Astrocyte (in vitro differentiated cells and primary cell): Measurements from ENCODE around the gene LGR4. TPM values are rescaled to one million over a fixed set of nuclear protein-coding genes. Genes with fewer than 3 reads are reported as not detected.

Experiments used
- DNase-seq: peaks from one replicate; pipeline ENCODE4 v3.0.0-alpha.2; 2010; ENCODE audit warnings: low read depth
- FAIRE-seq: peaks from 2 replicates; lab custom pipeline; 2011; peaks lifted over from hg19 to GRCh38; lab: Jason Lieb, UNC
- H2AFZ ChIP-seq: 2 replicates; pipeline ENCODE4 v1.6.0; 2012; ENCODE audit warnings: low read depth, low read length, inconsistent platforms
- H3K27ac ChIP-seq: 2 replicates; pipeline ENCODE4 v1.5.1; 2011; ENCODE audit warnings: low read depth, low read length, inconsistent platforms
- H3K27me3 ChIP-seq: 2 replicates; pipeline ENCODE4 v1.6.0; 2011; ENCODE audit warnings: low read length, inconsistent platforms; ENCODE audit not compliant: insufficient read depth
- H3K36me3 ChIP-seq: 2 replicates; pipeline ENCODE4 v1.5.1; 2011; ENCODE audit warnings: low read length, inconsistent platforms; ENCODE audit not compliant: insufficient read depth
- H3K4me1 ChIP-seq: 2 replicates; pipeline ENCODE4 v1.5.1; 2011; ENCODE audit warnings: low read length, inconsistent platforms; ENCODE audit not compliant: insufficient read depth
- H3K4me2 ChIP-seq: 2 replicates; pipeline ENCODE4 v1.6.0; 2012; ENCODE audit warnings: low read length, inconsistent platforms
- H3K4me3 ChIP-seq: 2 replicates; pipeline ENCODE4 v1.5.1; 2011; ENCODE audit warnings: low read depth, mild to moderate bottlenecking, low read length, inconsistent platforms; ENCODE audit not compliant: insufficient read depth
- H3K79me2 ChIP-seq: 2 replicates; pipeline ENCODE4 v1.6.0; 2012; ENCODE audit warnings: mild to moderate bottlenecking, low read length, inconsistent platforms; ENCODE audit not compliant: insufficient read depth
- H3K9ac ChIP-seq: 2 replicates; pipeline ENCODE4 v1.6.0; 2012; ENCODE audit warnings: mild to moderate bottlenecking, low read length, inconsistent platforms
- H3K9me3 ChIP-seq: 2 replicates; pipeline ENCODE4 v1.5.1; 2012; ENCODE audit warnings: low read depth, mild to moderate bottlenecking, low read length, inconsistent platforms; ENCODE audit not compliant: insufficient read depth
- H4K20me1 ChIP-seq: 2 replicates; pipeline ENCODE4 v1.6.0; 2012; ENCODE audit warnings: low read length, inconsistent platforms; ENCODE audit not compliant: insufficient read depth
- H3K27ac Mint-ChIP-seq: one replicate; pipeline ENCODE4 v1.8.0; 2021; ENCODE audit warnings: mild to moderate bottlenecking, mixed read lengths; ENCODE audit not compliant: unreplicated experiment
- H3K27me3 Mint-ChIP-seq: one replicate; pipeline ENCODE4 v1.8.0; 2021; ENCODE audit warnings: low read depth, mixed read lengths; ENCODE audit not compliant: unreplicated experiment
- H3K36me3 Mint-ChIP-seq: one replicate; pipeline ENCODE4 v1.8.0; 2021; ENCODE audit warnings: low read depth, mixed read lengths; ENCODE audit not compliant: unreplicated experiment
- H3K4me1 Mint-ChIP-seq: one replicate; pipeline ENCODE4 v1.8.0; 2021; ENCODE audit warnings: low read depth, mixed read lengths; ENCODE audit not compliant: unreplicated experiment
- H3K4me3 Mint-ChIP-seq: one replicate; pipeline ENCODE4 v1.8.0; 2021; ENCODE audit warnings: mild to moderate bottlenecking, moderate library complexity, mixed read lengths; ENCODE audit not compliant: unreplicated experiment
- H3K9me3 Mint-ChIP-seq: one replicate; pipeline ENCODE4 v1.8.0; 2021; ENCODE audit warnings: mild to moderate bottlenecking, mixed read lengths; ENCODE audit not compliant: unreplicated experiment
- CTCF ChIP-seq: IDR thresholded peaks from 2 replicates; pipeline ENCODE4 v1.5.1; 2011; ENCODE audit warnings: low read depth, mild to moderate bottlenecking, inconsistent platforms, low read length, moderate library complexity; ENCODE audit not compliant: insufficient read depth
- EZH2 ChIP-seq: IDR thresholded peaks from 2 replicates; pipeline ENCODE4 v1.6.1; 2012; ENCODE audit warnings: mild to moderate bottlenecking, low read length, inconsistent platforms; ENCODE audit not compliant: insufficient read depth
- total RNA-seq: library from RNA; stranded (reverse); gene quantifications from 2 replicates; pipeline ENCODE4 v1.2.1, GENCODE V29; 2021

Gene LGR4
- total RNA-seq, 1 donor from 2014 or later: 50.0 TPM

- Histone ChIP-seq H4K20me1 (no peaks in the 10 kb centered on the region), H3K27me3 (no peaks in the 10 kb centered on the region), H3K4me1 (peaks cover 6% of the 10 kb centered on the region), H3K4me3 (no peak overlapping the region), H3K9me3 (peaks cover 3% of the 10 kb centered on the region), H2AFZ (no peak overlapping the region), H3K9ac (no peak overlapping the region), H3K79me2 (peaks cover 10% of the 10 kb centered on the region), H3K36me3 (no peaks in the 10 kb centered on the region), H3K4me2 (no peak overlapping the region), H3K27ac (no peak overlapping the region)
- TF ChIP-seq EZH2: no peak
- no peak for TF ChIP-seq CTCF
- peaks cover 7% of the 10 kb centered on the region for H3K4me1 Mint-ChIP-seq
- H3K9me3 Mint-ChIP-seq: peaks cover 2% of the 10 kb centered on the region
- no peak for DNase-seq
- no peaks in the 10 kb centered on the region for H3K36me3 Mint-ChIP-seq
- H3K4me3 Mint-ChIP-seq: no peak overlapping the region
- FAIRE-seq: peak; percentile 69
- no peak overlapping the region for H3K27ac Mint-ChIP-seq
- no peaks in the 10 kb centered on the region for H3K27me3 Mint-ChIP-seq
Measured at GRCh38 chr11:27512238-27512637, 39.6 kb upstream of the LGR4 start.

- TF ChIP-seq CTCF (no peak), EZH2 (no peak)
Measured at GRCh38 chr11:27509908-27510307, 37.3 kb upstream of the LGR4 start.

GRCh38 chr11:27507557-27508322 is 35.1 kb upstream of the LGR4 start:
- H3K4me3 ChIP-seq: peak overlapping the region; percentile 100
- TF ChIP-seq CTCF (no peak), EZH2 (no peak)
- H3K27me3 ChIP-seq: no peaks in the 10 kb centered on the region
- peak overlapping the region; percentile 99 for H3K9ac ChIP-seq
- H4K20me1 ChIP-seq: peaks cover 22% of the 10 kb centered on the region
- no peak for DNase-seq
- H3K27ac ChIP-seq: no peak overlapping the region
- H3K4me1 Mint-ChIP-seq: peaks cover 17% of the 10 kb centered on the region
- H3K4me2 ChIP-seq: peak overlapping the region; percentile 98
- peak overlapping the region; percentile 98 for H3K27ac Mint-ChIP-seq
- no peak overlapping the region for H2AFZ ChIP-seq
- peaks cover 3% of the 10 kb centered on the region for H3K36me3 ChIP-seq
- peaks cover 14% of the 10 kb centered on the region for H3K4me1 ChIP-seq
- no peaks in the 10 kb centered on the region for H3K9me3 ChIP-seq
- H3K27me3 Mint-ChIP-seq: no peaks in the 10 kb centered on the region
- no peaks in the 10 kb centered on the region for H3K9me3 Mint-ChIP-seq
- H3K36me3 Mint-ChIP-seq: peaks cover 3% of the 10 kb centered on the region
- peaks cover 54% of the 10 kb centered on the region for H3K79me2 ChIP-seq
- FAIRE-seq: no peak
- H3K4me3 Mint-ChIP-seq: peak overlapping the region; percentile 99

More at GRCh38 chr11:27509908-27510307, 37.3 kb upstream of the LGR4 start:
- peaks cover 33% of the 10 kb centered on the region for H3K79me2 ChIP-seq
- H3K27ac ChIP-seq: no peak overlapping the region
- H3K9me3 ChIP-seq: no peaks in the 10 kb centered on the region
- no peaks in the 10 kb centered on the region for H3K36me3 Mint-ChIP-seq
- no peak overlapping the region for H3K4me3 Mint-ChIP-seq
- H3K36me3 ChIP-seq: no peaks in the 10 kb centered on the region
- FAIRE-seq (no peak), DNase-seq (no peak)
- no peak overlapping the region for H3K9ac ChIP-seq
- no peak overlapping the region for H3K4me2 ChIP-seq
- H3K4me1 Mint-ChIP-seq: peaks cover 12% of the 10 kb centered on the region
- no peak overlapping the region for H2AFZ ChIP-seq
- peaks cover 14% of the 10 kb centered on the region for H4K20me1 ChIP-seq
- H3K9me3 Mint-ChIP-seq: peaks cover under 1% of the 10 kb centered on the region
- peaks cover 18% of the 10 kb centered on the region for H3K4me1 ChIP-seq
- no peak overlapping the region for H3K27ac Mint-ChIP-seq
- no peaks in the 10 kb centered on the region for H3K27me3 Mint-ChIP-seq
- no peak overlapping the region for H3K4me3 ChIP-seq
- no peaks in the 10 kb centered on the region for H3K27me3 ChIP-seq
